ENCODE data around the gene MTRR. TPM values are rescaled to one million over a fixed set of nuclear protein-coding genes. Genes with fewer than 3 reads are reported as not detected.

MTRR gene
- total RNA-seq, 4 donors from 2014 or later, result 39.8 to 138 (median 49.3) TPM

Other genes with a start within 250 kb of the MTRR start
- under 1 TPM in 3 of 4 donors, not detected in 1; 0.49 to 0.89 (median 0.81) TPM for gene CFAP90, start 18.0 kb upstream of the MTRR start, total RNA-seq
- gene FASTKD3, start 117 bp upstream of the MTRR start, total RNA-seq, result 10 to 100 TPM in 3 of 4 donors, 1 to 10 TPM in 1; 8.7 to 16.0 (median 13.3) TPM

Data from thyroid gland (tissue), 4 donors.